Gastrocnemius medialis (tissue), 4 donors: ENCODE results near the gene CEP350.

ENCODE experiments used
- CTCF ChIP-seq, 5 experiments: fragments of 450-650 bp in 3 of 5; fragments of 200-600 bp in 2 of 5; sonication (generic) in 2 of 5; IDR thresholded peaks in 4 of 5; conservative IDR thresholded peaks in 1 of 5; 1 replicate in 4 of 5; 2 replicates in 1 of 5; pipeline ENCODE4 v1.5.1; 2016 to 2019; ENCODE audit warnings: antibody characterized with exemption in 5 of 5, mild to moderate bottlenecking in 3 of 5, moderate library complexity in 3 of 5
- POLR2A ChIP-seq, 2 donors: fragments of 450-650 bp; IDR thresholded peaks; one replicate each; pipeline ENCODE4 v1.6.1; 2017; ENCODE audit warnings: antibody characterized with exemption in 2 of 2, mild to moderate bottlenecking in 2 of 2, moderate library complexity in 2 of 2

GRCh38 chr1:180040034-180040433 is 85.4 kb downstream of the CEP350 start:
- TF ChIP-seq POLR2A (IDR thresholded peaks at IDR 0.05) = no peak
- no peak for TF ChIP-seq CTCF (IDR thresholded peaks at IDR 0.05 in 4 of 5, conservative IDR thresholded peaks at IDR 0.05 in 1 of 5)
